Neural cell (in vitro differentiated cells): ENCODE results near the gene ACTR1A. TPM values are rescaled to one million over a fixed set of nuclear protein-coding genes. Genes with fewer than 3 reads are reported as not detected.

Experiments used
- H2AFZ ChIP-seq: fragments of 200-600, 300-800 bp; sonication (generic), shearing (Covaris generic); 2 replicates; pipeline ENCODE4 v1.6.0; 2014; ENCODE audit warnings: low read depth, mild to moderate bottlenecking, antibody characterized with exemption, low read length, moderate library complexity
- H3F3A ChIP-seq: fragments of 200-600 bp; shearing (Covaris generic); 2 replicates; pipeline ENCODE4 v1.6.1; 2016; ENCODE audit warnings: mild to moderate bottlenecking, moderate library complexity, mixed read lengths, antibody characterized with exemption, low read length; ENCODE audit not compliant: insufficient read depth, poor library complexity, severe bottlenecking
- H3K27ac ChIP-seq: fragments of 200-600, 300-800 bp; sonication (generic), shearing (Covaris generic); 2 replicates; pipeline ENCODE4 v1.5.1; 2014; ENCODE audit warnings: mild to moderate bottlenecking, low read length, moderate library complexity
- H3K27me3 ChIP-seq: fragments of 300-800, 200-600 bp; sonication (generic), shearing (Covaris generic); 2 replicates; pipeline ENCODE4 v1.6.0; 2014; ENCODE audit warnings: mild to moderate bottlenecking, low read depth, low read length, moderate library complexity; ENCODE audit not compliant: insufficient read depth
- H3K36me3 ChIP-seq: fragments of 300-800, 200-600 bp; sonication (generic), shearing (Covaris generic); 2 replicates; pipeline ENCODE4 v1.5.1; 2014; ENCODE audit warnings: mild to moderate bottlenecking, antibody characterized with exemption, low read length, moderate library complexity; ENCODE audit not compliant: insufficient read depth
- H3K4me2 ChIP-seq: fragments of 300-800, 200-600 bp; sonication (generic), shearing (Covaris generic); 2 replicates; pipeline ENCODE4 v1.6.0; 2014; ENCODE audit warnings: mild to moderate bottlenecking, low read length
- H3K4me3 ChIP-seq: fragments of 300-800, 200-600 bp; sonication (generic), shearing (Covaris generic); 2 replicates; pipeline ENCODE4 v1.5.1; 2014; ENCODE audit warnings: mild to moderate bottlenecking, low read length, moderate library complexity
- H3K79me2 ChIP-seq: fragments of 200-600 bp; shearing (Covaris generic); replicated peaks from 2 replicates; pipeline ENCODE4 v1.6.0; 2014; ENCODE audit warnings: mild to moderate bottlenecking, low read length, moderate library complexity; ENCODE audit not compliant: insufficient read depth
- H3K9ac ChIP-seq: fragments of 300-800, 200-600 bp; sonication (generic), shearing (Covaris generic); 2 replicates; pipeline ENCODE4 v1.6.1; 2016; ENCODE audit warnings: mild to moderate bottlenecking, low read length, mixed read lengths
- H3K9me2 ChIP-seq: fragments of 200-600 bp; shearing (Covaris generic); 2 replicates; pipeline ENCODE4 v1.6.1; 2016; ENCODE audit warnings: mild to moderate bottlenecking, low read length, mixed read lengths; ENCODE audit not compliant: insufficient read depth
- H3K9me3 ChIP-seq: fragments of 200-600, 300-800 bp; sonication (generic), shearing (Covaris generic); 2 replicates; pipeline ENCODE4 v1.6.1; 2016; ENCODE audit warnings: mild to moderate bottlenecking, mixed run types, low read length, moderate library complexity, mixed read lengths
- H4K20me1 ChIP-seq: fragments of 200-600 bp; shearing (Covaris generic); 2 replicates; pipeline ENCODE4 v1.6.1; 2016; ENCODE audit warnings: mild to moderate bottlenecking, mixed run types; ENCODE audit not compliant: insufficient read depth
- EP300 ChIP-seq: fragments of 450-650 bp; conservative IDR thresholded peaks from 2 replicates; pipeline ENCODE4 v1.6.1; 2014; ENCODE audit warnings: antibody characterized with exemption, mild to moderate bottlenecking, moderate library complexity; ENCODE audit not compliant: poor library complexity, severe bottlenecking
- EZH2 ChIP-seq: fragments of 200-600, 300-800 bp; shearing (Covaris generic), sonication (generic); IDR thresholded peaks from 2 replicates; pipeline ENCODE4 v1.6.1; 2014; ENCODE audit warnings: antibody characterized with exemption, low read length, borderline replicate concordance, mild to moderate bottlenecking; ENCODE audit not compliant: insufficient read depth, poor library complexity, severe bottlenecking
- MXI1 ChIP-seq: fragments of 450-650 bp; conservative IDR thresholded peaks from 2 replicates; pipeline ENCODE4 v1.6.1; 2014; ENCODE audit warnings: antibody characterized with exemption, mild to moderate bottlenecking; ENCODE audit not compliant: poor library complexity, severe bottlenecking
- POLR2AphosphoS5 ChIP-seq: IDR thresholded peaks from 2 replicates; pipeline ENCODE4 v1.6.1; 2012
- RAD21 ChIP-seq: fragments of 450-650 bp; conservative IDR thresholded peaks from 2 replicates; pipeline ENCODE4 v1.6.1; 2014; ENCODE audit warnings: antibody characterized with exemption, mild to moderate bottlenecking, moderate library complexity
- SMC3 ChIP-seq: fragments of 450-650 bp; conservative IDR thresholded peaks from 2 replicates; pipeline ENCODE4 v1.6.1; 2014; ENCODE audit warnings: antibody characterized with exemption, mild to moderate bottlenecking, moderate library complexity; ENCODE audit not compliant: poor library complexity
- TAF1 ChIP-seq: IDR thresholded peaks from 2 replicates; pipeline ENCODE4 v1.6.1; 2012; ENCODE audit warnings: low read depth
- polyA plus RNA-seq: library from polyadenylated mRNA; depleted of rRNA; stranded (reverse); fragments of >200 nt; gene quantifications from 2 replicates; pipeline ENCODE4 v1.2.3, GENCODE V29; 2014
- TF ChIP-seq, protein P1 (sequence below): IDR thresholded peaks from 2 replicates; pipeline ENCODE4 v1.6.1; 2012; ENCODE audit warnings: borderline replicate concordance
- TF ChIP-seq, protein P2 (sequence below): fragments of 450-650 bp; IDR thresholded peaks from 2 replicates; pipeline ENCODE4 v1.5.1; 2014; ENCODE audit warnings: antibody characterized with exemption, mild to moderate bottlenecking, moderate library complexity; ENCODE audit not compliant: poor library complexity, severe bottlenecking

ACTR1A gene
- polyA plus RNA-seq, 1 donor from 2014 or later, result 316 TPM

DNA sequence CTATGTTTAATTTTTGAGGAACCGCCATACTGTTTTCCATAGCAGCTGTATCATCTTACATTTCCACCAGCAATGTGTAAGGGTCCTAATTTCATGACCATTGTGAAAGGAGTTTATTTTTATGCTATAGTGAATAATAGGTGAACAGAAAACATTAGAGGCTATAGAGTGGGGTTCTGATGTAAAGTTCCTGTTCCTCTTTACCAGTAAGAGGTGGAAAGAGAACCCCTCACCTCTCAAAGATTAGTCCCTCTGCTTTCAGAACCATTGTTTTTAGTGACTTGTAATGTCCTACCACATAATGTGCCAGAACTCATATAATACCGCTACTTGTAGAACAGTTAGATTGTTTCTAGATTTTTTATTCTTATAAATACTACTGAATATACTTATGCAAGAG lies 35.4 kb upstream of the ACTR1A start:
- Histone ChIP-seq H3K9me3 (no peaks in the 10 kb centered on the region), H3K4me3 (no peak overlapping the region), H3K27ac (no peak overlapping the region), H3K36me3 (no peaks in the 10 kb centered on the region), H3K9me2 (no peaks in the 10 kb centered on the region), H3K79me2 (no peaks in the 10 kb centered on the region), H3F3A (no peaks in the 10 kb centered on the region), H4K20me1 (no peaks in the 10 kb centered on the region), H3K27me3 (no peaks in the 10 kb centered on the region), H2AFZ (no peak overlapping the region), H3K4me2 (no peak overlapping the region), H3K9ac (no peak overlapping the region)
- TF ChIP-seq RAD21 (no peak), POLR2AphosphoS5 (no peak), TAF1 (no peak), EP300 (no peak), EZH2 (no peak), SMC3 (no peak)
- TF ChIP-seq, protein P1, sequence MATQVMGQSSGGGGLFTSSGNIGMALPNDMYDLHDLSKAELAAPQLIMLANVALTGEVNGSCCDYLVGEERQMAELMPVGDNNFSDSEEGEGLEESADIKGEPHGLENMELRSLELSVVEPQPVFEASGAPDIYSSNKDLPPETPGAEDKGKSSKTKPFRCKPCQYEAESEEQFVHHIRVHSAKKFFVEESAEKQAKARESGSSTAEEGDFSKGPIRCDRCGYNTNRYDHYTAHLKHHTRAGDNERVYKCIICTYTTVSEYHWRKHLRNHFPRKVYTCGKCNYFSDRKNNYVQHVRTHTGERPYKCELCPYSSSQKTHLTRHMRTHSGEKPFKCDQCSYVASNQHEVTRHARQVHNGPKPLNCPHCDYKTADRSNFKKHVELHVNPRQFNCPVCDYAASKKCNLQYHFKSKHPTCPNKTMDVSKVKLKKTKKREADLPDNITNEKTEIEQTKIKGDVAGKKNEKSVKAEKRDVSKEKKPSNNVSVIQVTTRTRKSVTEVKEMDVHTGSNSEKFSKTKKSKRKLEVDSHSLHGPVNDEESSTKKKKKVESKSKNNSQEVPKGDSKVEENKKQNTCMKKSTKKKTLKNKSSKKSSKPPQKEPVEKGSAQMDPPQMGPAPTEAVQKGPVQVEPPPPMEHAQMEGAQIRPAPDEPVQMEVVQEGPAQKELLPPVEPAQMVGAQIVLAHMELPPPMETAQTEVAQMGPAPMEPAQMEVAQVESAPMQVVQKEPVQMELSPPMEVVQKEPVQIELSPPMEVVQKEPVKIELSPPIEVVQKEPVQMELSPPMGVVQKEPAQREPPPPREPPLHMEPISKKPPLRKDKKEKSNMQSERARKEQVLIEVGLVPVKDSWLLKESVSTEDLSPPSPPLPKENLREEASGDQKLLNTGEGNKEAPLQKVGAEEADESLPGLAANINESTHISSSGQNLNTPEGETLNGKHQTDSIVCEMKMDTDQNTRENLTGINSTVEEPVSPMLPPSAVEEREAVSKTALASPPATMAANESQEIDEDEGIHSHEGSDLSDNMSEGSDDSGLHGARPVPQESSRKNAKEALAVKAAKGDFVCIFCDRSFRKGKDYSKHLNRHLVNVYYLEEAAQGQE, result no peak

DNA sequence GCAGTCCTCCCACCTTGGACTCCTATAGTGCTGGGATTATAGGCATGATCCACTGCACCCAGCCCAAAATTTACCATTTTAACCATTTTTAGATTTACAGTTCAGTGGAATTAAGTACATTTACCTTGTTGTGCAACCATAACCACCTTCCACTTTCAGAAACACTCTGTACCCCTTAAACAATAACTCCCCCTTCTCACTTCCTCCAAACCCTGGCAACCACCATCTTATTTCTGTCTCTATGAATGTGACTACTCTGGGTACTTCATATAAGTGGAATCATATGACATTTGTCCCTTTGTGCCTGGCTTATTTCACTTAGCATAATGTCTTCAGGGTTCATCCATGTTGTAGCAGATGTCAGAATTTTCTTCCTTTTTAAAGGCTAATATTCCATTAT lies 34.9 kb upstream of the ACTR1A start:
- Histone ChIP-seq H3K27ac (no peak overlapping the region), H3K27me3 (no peaks in the 10 kb centered on the region), H3K4me2 (no peak overlapping the region), H3K9me3 (no peaks in the 10 kb centered on the region), H2AFZ (no peak overlapping the region), H3K36me3 (no peaks in the 10 kb centered on the region), H3K79me2 (no peaks in the 10 kb centered on the region), H3K4me3 (no peak overlapping the region), H3F3A (no peaks in the 10 kb centered on the region), H3K9me2 (no peaks in the 10 kb centered on the region), H3K9ac (no peak overlapping the region), H4K20me1 (no peaks in the 10 kb centered on the region)
- TF ChIP-seq TAF1, result no peak
- TF ChIP-seq EP300, result no peak
- TF ChIP-seq, protein P2, sequence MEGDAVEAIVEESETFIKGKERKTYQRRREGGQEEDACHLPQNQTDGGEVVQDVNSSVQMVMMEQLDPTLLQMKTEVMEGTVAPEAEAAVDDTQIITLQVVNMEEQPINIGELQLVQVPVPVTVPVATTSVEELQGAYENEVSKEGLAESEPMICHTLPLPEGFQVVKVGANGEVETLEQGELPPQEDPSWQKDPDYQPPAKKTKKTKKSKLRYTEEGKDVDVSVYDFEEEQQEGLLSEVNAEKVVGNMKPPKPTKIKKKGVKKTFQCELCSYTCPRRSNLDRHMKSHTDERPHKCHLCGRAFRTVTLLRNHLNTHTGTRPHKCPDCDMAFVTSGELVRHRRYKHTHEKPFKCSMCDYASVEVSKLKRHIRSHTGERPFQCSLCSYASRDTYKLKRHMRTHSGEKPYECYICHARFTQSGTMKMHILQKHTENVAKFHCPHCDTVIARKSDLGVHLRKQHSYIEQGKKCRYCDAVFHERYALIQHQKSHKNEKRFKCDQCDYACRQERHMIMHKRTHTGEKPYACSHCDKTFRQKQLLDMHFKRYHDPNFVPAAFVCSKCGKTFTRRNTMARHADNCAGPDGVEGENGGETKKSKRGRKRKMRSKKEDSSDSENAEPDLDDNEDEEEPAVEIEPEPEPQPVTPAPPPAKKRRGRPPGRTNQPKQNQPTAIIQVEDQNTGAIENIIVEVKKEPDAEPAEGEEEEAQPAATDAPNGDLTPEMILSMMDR, result no peak
- TF ChIP-seq, protein P1, result no peak
- no peak for TF ChIP-seq SMC3
- TF ChIP-seq MXI1, result no peak
- TF ChIP-seq RAD21, result no peak
- no peak for TF ChIP-seq POLR2AphosphoS5
- no peak for TF ChIP-seq EZH2
